H9 (cell line): ENCODE data around the gene RINT1. TPM values are rescaled to one million over a fixed set of nuclear protein-coding genes. Genes with fewer than 3 reads are reported as not detected.
"Not testable (repeated sequence)": the region's sequence is repeated elsewhere in the genome, so short reads cannot be mapped to it uniquely, and the experiment has no call there.

Experiments used
- DNase-seq: peaks from one replicate; pipeline ENCODE4 v3.0.0-alpha.2; 2017
- H2AFZ ChIP-seq: one replicate; pipeline ENCODE4 v1.6.1; 2013; ENCODE audit warnings: mild to moderate bottlenecking, low read length, control low read depth, moderate library complexity
- H2AK5ac ChIP-seq: 2 replicates; pipeline ENCODE4 v1.6.1; 2013; ENCODE audit warnings: low read length, control low read depth, mixed read lengths; ENCODE audit not compliant: insufficient read length
- H2BK120ac ChIP-seq: one replicate; pipeline ENCODE4 v1.6.1; 2013; ENCODE audit warnings: low read depth, mild to moderate bottlenecking, low read length, control low read depth, inconsistent platforms; ENCODE audit not compliant: poor library complexity, severe bottlenecking
- H2BK12ac ChIP-seq: 2 replicates; pipeline ENCODE4 v1.6.1; 2013; ENCODE audit warnings: low read length, control low read depth, mixed read lengths, low read depth; ENCODE audit not compliant: insufficient read length
- H2BK15ac ChIP-seq: 2 replicates; pipeline ENCODE4 v1.6.1; 2013; ENCODE audit warnings: low read depth, low read length, control low read depth
- H2BK20ac ChIP-seq: one replicate; pipeline ENCODE4 v1.6.1; 2013; ENCODE audit warnings: low read depth, mild to moderate bottlenecking, low read length, control low read depth, inconsistent platforms; ENCODE audit not compliant: poor library complexity, severe bottlenecking
- H2BK5ac ChIP-seq: 2 replicates; pipeline ENCODE4 v1.6.1; 2013; ENCODE audit warnings: low read length, control low read depth, mixed read lengths; ENCODE audit not compliant: insufficient read length
- H3K14ac ChIP-seq: 2 replicates; pipeline ENCODE4 v1.6.1; 2013; ENCODE audit warnings: low read length, control low read depth; ENCODE audit not compliant: insufficient read depth
- H3K18ac ChIP-seq: 2 replicates; pipeline ENCODE4 v1.6.1; 2013; ENCODE audit warnings: low read depth, mild to moderate bottlenecking, mixed read lengths, low read length, control low read depth; ENCODE audit not compliant: insufficient read length
- H3K23ac ChIP-seq: 2 replicates; pipeline ENCODE4 v1.6.1; 2013; ENCODE audit warnings: low read length, control low read depth, mixed read lengths, low read depth; ENCODE audit not compliant: insufficient read length
- H3K23me2 ChIP-seq: 2 replicates; pipeline ENCODE4 v1.6.1; 2013; ENCODE audit warnings: low read depth, mild to moderate bottlenecking, mixed read lengths, low read length, control low read depth; ENCODE audit not compliant: insufficient read length, poor library complexity, severe bottlenecking
- H3K27ac ChIP-seq: 2 replicates; pipeline ENCODE4 v1.5.1; 2013; ENCODE audit warnings: low read length, control low read depth, mixed read lengths, low read depth; ENCODE audit not compliant: insufficient read length
- H3K27me3 ChIP-seq: 2 replicates; pipeline ENCODE4 v1.6.1; 2013; ENCODE audit warnings: low read length, control low read depth, inconsistent platforms; ENCODE audit not compliant: insufficient read depth
- H3K4ac ChIP-seq: 2 replicates; pipeline ENCODE4 v1.6.1; 2013; ENCODE audit warnings: low read depth, mild to moderate bottlenecking, control low read depth, inconsistent platforms, low read length, moderate library complexity
- H3K4me1 ChIP-seq: 2 replicates; pipeline ENCODE4 v1.6.1; 2013; ENCODE audit warnings: low read length, control low read depth, inconsistent platforms; ENCODE audit not compliant: insufficient read depth
- H3K4me2 ChIP-seq: 2 replicates; pipeline ENCODE4 v1.6.1; 2013; ENCODE audit warnings: low read length, control low read depth, mixed read lengths; ENCODE audit not compliant: insufficient read length, insufficient read depth
- H3K56ac ChIP-seq: 2 replicates; pipeline ENCODE4 v1.6.1; 2013; ENCODE audit warnings: low read depth, mild to moderate bottlenecking, mixed read lengths, low read length, control low read depth; ENCODE audit not compliant: insufficient read length
- H3K79me1 ChIP-seq: 2 replicates; pipeline ENCODE4 v1.6.1; 2013; ENCODE audit warnings: low read depth, mild to moderate bottlenecking, moderate library complexity, low read length, control low read depth, inconsistent platforms; ENCODE audit not compliant: insufficient read depth, poor library complexity, severe bottlenecking
- H3K79me2 ChIP-seq: 2 replicates; pipeline ENCODE4 v1.6.1; 2013; ENCODE audit warnings: low read length, control low read depth, inconsistent platforms; ENCODE audit not compliant: insufficient read depth
- H3K9ac ChIP-seq: 2 replicates; pipeline ENCODE4 v1.6.1; 2013; ENCODE audit warnings: low read length, control low read depth, mixed read lengths; ENCODE audit not compliant: insufficient read length; ENCODE audit errors: extremely low read depth
- H3K9me3 ChIP-seq: one replicate; pipeline ENCODE4 v1.6.1; 2013; ENCODE audit warnings: low read depth, low read length, inconsistent platforms; ENCODE audit not compliant: control insufficient read depth
- H3T11ph ChIP-seq: one replicate; pipeline ENCODE4 v1.6.1; 2013; ENCODE audit warnings: mild to moderate bottlenecking, low read length, control low read depth, inconsistent platforms
- H4K20me1 ChIP-seq: one replicate; pipeline ENCODE4 v1.6.1; 2013; ENCODE audit not compliant: control insufficient read depth, insufficient read length, insufficient read depth
- H4K5ac ChIP-seq: 2 replicates; pipeline ENCODE4 v1.6.1; 2013; ENCODE audit warnings: low read depth, mild to moderate bottlenecking, mixed read lengths, low read length, control low read depth; ENCODE audit not compliant: insufficient read length
- H4K8ac ChIP-seq: replicated peaks from 2 replicates; pipeline ENCODE4 v1.6.1; 2013; ENCODE audit warnings: low read length, control low read depth, mixed read lengths, low read depth; ENCODE audit not compliant: insufficient read length
- H4K91ac ChIP-seq: 2 replicates; pipeline ENCODE4 v1.6.1; 2013; ENCODE audit warnings: low read depth, mild to moderate bottlenecking, moderate library complexity, mixed read lengths, low read length, control low read depth; ENCODE audit not compliant: insufficient read length
- H3K27ac Mint-ChIP-seq, 3 experiments: 2 replicates in 2 of 3; 3 replicates in 1 of 3; pipeline ENCODE4 v1.8.0; 2020 to 2021; ENCODE audit warnings: mixed read lengths in 3 of 3, mild to moderate bottlenecking in 1 of 3, moderate library complexity in 1 of 3
- H3K27me3 Mint-ChIP-seq: 2 replicates; pipeline ENCODE4 v1.8.0; 2021; ENCODE audit warnings: low read depth, mild to moderate bottlenecking, moderate library complexity, mixed read lengths
- H3K36me3 Mint-ChIP-seq, 3 experiments: 2 replicates in 2 of 3; 3 replicates in 1 of 3; pipeline ENCODE4 v1.8.0; 2020 to 2021; ENCODE audit warnings: low read depth in 3 of 3, mixed read lengths in 3 of 3; ENCODE audit not compliant: insufficient read depth in 1 of 3
- H3K4me1 Mint-ChIP-seq, 2 experiments: 2 replicates each; pipeline ENCODE4 v1.8.0; 2020; ENCODE audit warnings: mixed read lengths in 2 of 2
- H3K4me3 Mint-ChIP-seq, 2 experiments: 2 replicates in 1 of 2; 3 replicates in 1 of 2; pipeline ENCODE4 v1.8.0; 2020 to 2021; ENCODE audit warnings: mild to moderate bottlenecking in 2 of 2, mixed read lengths in 2 of 2, moderate library complexity in 1 of 2
- H3K9me3 Mint-ChIP-seq, 2 experiments: 2 replicates in 1 of 2; 3 replicates in 1 of 2; pipeline ENCODE4 v1.8.0; 2020; ENCODE audit warnings: mild to moderate bottlenecking in 2 of 2, mixed read lengths in 2 of 2, moderate library complexity in 1 of 2
- WGBS: extraction: QIAGEN DNeasy Blood & Tissue Kit; methylation state at CpG from one replicate; pipeline ENCODE4 v1.1.7; 2013; ENCODE audit warnings: missing lambda C conversion rate, low lambda C conversion rate, mixed read lengths; ENCODE audit not compliant: insufficient read length; ENCODE audit errors: extremely low coverage; 5-methylcytosine and 5-hydroxymethylcytosine counted together
- total RNA-seq: library from RNA; stranded (reverse); gene quantifications from 2 replicates; pipeline ENCODE4 v1.2.1, GENCODE V29; 2021
- TF ChIP-seq, protein P1 (sequence below): fragments of 200-600 bp; sonication (generic); conservative IDR thresholded peaks from 3 replicates; pipeline ENCODE4 v1.8.0; 2021; ENCODE audit warnings: antibody characterized with exemption, mild to moderate bottlenecking

The RINT1 gene
- total RNA-seq, 1 experiment from 2014 or later: 21.5 TPM

DNA sequence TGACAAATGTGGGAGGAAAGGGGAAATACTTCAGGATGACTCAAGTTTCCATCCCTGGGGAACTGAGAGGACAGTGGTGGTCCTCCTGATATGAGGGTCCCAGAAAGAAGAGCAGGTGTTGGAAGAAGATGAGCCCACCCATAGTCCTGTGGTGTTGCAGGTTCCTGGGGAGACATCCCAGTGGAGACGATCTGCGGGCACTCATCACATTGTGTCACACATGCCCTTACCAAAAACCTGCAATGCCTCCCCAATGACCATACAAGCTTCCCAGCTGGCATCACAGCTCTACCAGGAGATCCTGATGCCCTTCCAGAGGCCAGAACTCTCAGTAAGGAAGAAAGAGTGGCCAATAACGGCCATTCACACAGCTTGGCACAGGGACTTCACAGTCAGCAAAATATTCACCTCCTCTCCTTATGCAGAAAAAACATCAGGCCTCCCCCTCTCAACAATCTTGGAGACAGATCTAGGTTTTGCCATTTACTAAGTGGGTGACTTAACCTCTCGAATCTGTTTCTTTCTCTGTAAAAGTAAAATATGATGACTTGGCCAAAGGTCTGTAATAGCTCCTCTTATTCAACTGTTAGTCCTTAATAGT lies 19.0 kb upstream of the RINT1 start:
- H3K23ac ChIP-seq: no peak overlapping the region
- no peaks in the 10 kb centered on the region for H3K9me3 ChIP-seq
- no peak overlapping the region for H3K14ac ChIP-seq
- no peak for DNase-seq
- no peak overlapping the region for H3T11ph ChIP-seq
- no peak overlapping the region for H3K4ac ChIP-seq
- H2BK120ac ChIP-seq: no peak overlapping the region
- WGBS: no CpG with 5 or more reads among the region's 4 CpGs
- H4K20me1 ChIP-seq: no peaks in the 10 kb centered on the region
- H3K4me2 ChIP-seq: no peak overlapping the region
- Mint-ChIP-seq H3K4me3 (no peak overlapping the region), H3K9me3 (no peaks in the 10 kb centered on the region; a peak in 1 of 5 replicates), H3K36me3 (peaks cover 36 to 42% (median 41%) of the 10 kb centered on the region in 3 experiments), H3K4me1 (peaks cover 0 to 7% of the 10 kb centered on the region in 2 experiments; a peak in 1 of 4 replicates), H3K27me3 (no peaks in the 10 kb centered on the region), H3K27ac (peak overlapping the region; percentile 20 to 58 (median 57); a peak in 5 of 7 replicates)
- no peaks in the 10 kb centered on the region for H3K4me1 ChIP-seq
- H4K91ac ChIP-seq: no peak overlapping the region
- H3K79me1 ChIP-seq: peaks cover 17% of the 10 kb centered on the region
- no peak overlapping the region for H3K9ac ChIP-seq
- no peak overlapping the region for H2AK5ac ChIP-seq
- H4K5ac ChIP-seq: no peak overlapping the region
- H3K23me2 ChIP-seq: no peaks in the 10 kb centered on the region
- H2BK5ac ChIP-seq: no peak overlapping the region
- H2BK15ac ChIP-seq: no peak overlapping the region
- no peak overlapping the region for H3K27ac ChIP-seq
- no peak overlapping the region for H2AFZ ChIP-seq
- H3K56ac ChIP-seq: no peak overlapping the region
- no peak overlapping the region for H2BK20ac ChIP-seq
- no peaks in the 10 kb centered on the region for H3K27me3 ChIP-seq
- H3K79me2 ChIP-seq: peaks cover 30% of the 10 kb centered on the region
- TF ChIP-seq, protein P1, sequence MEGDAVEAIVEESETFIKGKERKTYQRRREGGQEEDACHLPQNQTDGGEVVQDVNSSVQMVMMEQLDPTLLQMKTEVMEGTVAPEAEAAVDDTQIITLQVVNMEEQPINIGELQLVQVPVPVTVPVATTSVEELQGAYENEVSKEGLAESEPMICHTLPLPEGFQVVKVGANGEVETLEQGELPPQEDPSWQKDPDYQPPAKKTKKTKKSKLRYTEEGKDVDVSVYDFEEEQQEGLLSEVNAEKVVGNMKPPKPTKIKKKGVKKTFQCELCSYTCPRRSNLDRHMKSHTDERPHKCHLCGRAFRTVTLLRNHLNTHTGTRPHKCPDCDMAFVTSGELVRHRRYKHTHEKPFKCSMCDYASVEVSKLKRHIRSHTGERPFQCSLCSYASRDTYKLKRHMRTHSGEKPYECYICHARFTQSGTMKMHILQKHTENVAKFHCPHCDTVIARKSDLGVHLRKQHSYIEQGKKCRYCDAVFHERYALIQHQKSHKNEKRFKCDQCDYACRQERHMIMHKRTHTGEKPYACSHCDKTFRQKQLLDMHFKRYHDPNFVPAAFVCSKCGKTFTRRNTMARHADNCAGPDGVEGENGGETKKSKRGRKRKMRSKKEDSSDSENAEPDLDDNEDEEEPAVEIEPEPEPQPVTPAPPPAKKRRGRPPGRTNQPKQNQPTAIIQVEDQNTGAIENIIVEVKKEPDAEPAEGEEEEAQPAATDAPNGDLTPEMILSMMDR: no peak
- no peak overlapping the region for H3K18ac ChIP-seq
- H2BK12ac ChIP-seq: no peak overlapping the region
- H4K8ac ChIP-seq: no peak overlapping the region

DNA sequence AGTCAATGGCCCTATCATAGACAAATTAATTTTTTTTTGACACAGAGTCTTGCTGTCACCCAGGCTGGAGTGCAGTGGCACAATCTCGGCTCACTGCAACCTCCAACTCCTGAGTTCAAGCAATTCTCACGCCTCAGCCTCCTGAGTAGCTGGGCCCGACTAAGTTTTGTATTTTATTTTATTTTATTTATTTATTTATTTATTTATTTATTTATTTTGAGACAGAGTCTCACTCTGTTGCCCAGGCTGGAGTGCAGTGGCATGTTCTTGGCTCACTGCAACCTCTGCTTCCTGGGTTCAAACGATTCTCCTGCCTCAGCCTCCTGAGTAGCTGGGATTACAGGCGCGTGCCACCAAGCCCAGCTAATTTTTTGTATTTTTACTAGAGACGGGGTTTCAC lies 16.4 kb upstream of the RINT1 start:
- not testable (repeated sequence) for H3K27me3 ChIP-seq, H3K27ac ChIP-seq, H2BK15ac ChIP-seq, H3K23me2 ChIP-seq, H3K9ac ChIP-seq, H2BK20ac ChIP-seq, H2AK5ac ChIP-seq, H3K9me3 Mint-ChIP-seq, H3K23ac ChIP-seq, DNase-seq, H2BK12ac ChIP-seq, H3T11ph ChIP-seq, H3K27ac Mint-ChIP-seq, H4K5ac ChIP-seq, H2AFZ ChIP-seq, H3K4me2 ChIP-seq, H2BK120ac ChIP-seq, H4K91ac ChIP-seq, H3K27me3 Mint-ChIP-seq, H4K8ac ChIP-seq, H2BK5ac ChIP-seq, H3K14ac ChIP-seq, H3K4me1 ChIP-seq, H4K20me1 ChIP-seq, H3K4me3 Mint-ChIP-seq, H3K4ac ChIP-seq, H3K9me3 ChIP-seq, H3K18ac ChIP-seq, H3K56ac ChIP-seq
- peaks cover 33% of the 10 kb centered on the region for H3K79me2 ChIP-seq
- Mint-ChIP-seq H3K36me3 (peaks cover 37 to 47% (median 47%) of the 10 kb centered on the region in 3 experiments), H3K4me1 (peaks cover 6 to 17% of the 10 kb centered on the region in 2 experiments)
- H3K79me1 ChIP-seq: peaks cover 12% of the 10 kb centered on the region
- WGBS: no CpG with 5 or more reads among the region's 7 CpGs
